ENCODE results near the gene ASTE1.

- no peak for TF ChIP-seq CTCF (IDR thresholded peaks at IDR 0.05)
- no peak for TF ChIP-seq POLR2A (IDR thresholded peaks at IDR 0.05)
These were observed 45.5 kb upstream of the ASTE1 start for GRCh38 chr3:131072099-131072559.
